ENCODE results near the gene GORAB.

DNA sequence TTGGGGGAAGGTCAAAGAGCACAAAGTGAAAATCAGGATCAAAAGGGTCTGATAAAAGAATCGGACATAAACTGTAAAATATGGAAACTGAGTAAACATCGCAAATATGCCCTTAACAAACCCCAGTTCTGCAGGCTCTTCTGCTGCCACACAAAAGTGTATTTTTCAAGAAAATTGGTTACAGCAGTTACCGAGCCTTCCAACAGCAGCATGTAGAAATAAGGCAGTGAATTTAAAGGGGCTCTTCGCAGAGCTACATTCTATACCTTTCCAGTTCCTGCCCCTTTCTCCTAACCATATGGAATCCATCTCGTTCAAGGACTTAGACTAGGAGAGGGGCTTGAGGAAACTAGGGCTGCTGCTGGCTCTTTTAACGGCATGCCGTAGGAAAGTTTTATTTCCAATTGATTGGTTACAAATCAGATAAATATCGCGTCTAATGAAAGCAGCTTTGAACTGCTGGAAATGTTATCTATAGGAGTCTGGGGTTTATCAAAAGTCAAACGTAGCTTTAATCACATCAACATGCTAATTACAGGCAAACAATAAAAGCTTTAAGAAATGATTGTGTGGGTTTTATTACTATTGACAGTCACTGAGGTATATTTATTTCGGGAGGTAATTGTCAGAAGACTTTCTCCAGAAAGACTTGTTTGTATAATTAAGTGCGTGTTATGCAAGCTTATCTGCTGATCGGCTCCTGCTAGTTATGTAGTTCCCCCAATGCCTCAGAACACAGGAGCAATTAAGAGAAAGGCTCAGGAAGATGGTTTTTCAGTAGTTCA, 59.1 kb downstream of the GORAB start:
- no peak for TF ChIP-seq EZH2 (IDR thresholded peaks at IDR 0.05; ENCODE audit: low read length)
- TF ChIP-seq, protein P1, sequence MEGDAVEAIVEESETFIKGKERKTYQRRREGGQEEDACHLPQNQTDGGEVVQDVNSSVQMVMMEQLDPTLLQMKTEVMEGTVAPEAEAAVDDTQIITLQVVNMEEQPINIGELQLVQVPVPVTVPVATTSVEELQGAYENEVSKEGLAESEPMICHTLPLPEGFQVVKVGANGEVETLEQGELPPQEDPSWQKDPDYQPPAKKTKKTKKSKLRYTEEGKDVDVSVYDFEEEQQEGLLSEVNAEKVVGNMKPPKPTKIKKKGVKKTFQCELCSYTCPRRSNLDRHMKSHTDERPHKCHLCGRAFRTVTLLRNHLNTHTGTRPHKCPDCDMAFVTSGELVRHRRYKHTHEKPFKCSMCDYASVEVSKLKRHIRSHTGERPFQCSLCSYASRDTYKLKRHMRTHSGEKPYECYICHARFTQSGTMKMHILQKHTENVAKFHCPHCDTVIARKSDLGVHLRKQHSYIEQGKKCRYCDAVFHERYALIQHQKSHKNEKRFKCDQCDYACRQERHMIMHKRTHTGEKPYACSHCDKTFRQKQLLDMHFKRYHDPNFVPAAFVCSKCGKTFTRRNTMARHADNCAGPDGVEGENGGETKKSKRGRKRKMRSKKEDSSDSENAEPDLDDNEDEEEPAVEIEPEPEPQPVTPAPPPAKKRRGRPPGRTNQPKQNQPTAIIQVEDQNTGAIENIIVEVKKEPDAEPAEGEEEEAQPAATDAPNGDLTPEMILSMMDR (optimal IDR thresholded peaks at IDR 0.05 in 1 of 3, IDR thresholded peaks at IDR 0.05 in 1 of 3, conservative IDR thresholded peaks at IDR 0.05 in 1 of 3; ENCODE audit: extremely low read depth in 1 of 3, insufficient read depth in 2 of 3, low read length in 3 of 3): no peak

Measured in keratinocyte (primary cell).